HG03575 (cell line): Measurements from ENCODE around the gene POLQ.
"Not testable (repeated sequence)": the region's sequence is repeated elsewhere in the genome, so short reads cannot be mapped to it uniquely, and the experiment has no call there.

Experiments used
- ATAC-seq: cut with Tn5 transposase; IDR thresholded peaks from one replicate; pipeline ENCODE4 v1.9.1; 2021; ENCODE audit not compliant: unreplicated experiment, insufficient number of reproducible peaks, low FRiP score; ENCODE audit errors: extremely low read depth

The POLQ gene

GRCh38 chr3:121545574-121546455, at the start of gene POLQ:
TSS of gene POLQ (minus strand) at chr3:121545988. CDS start at chr3:121545877, 111 bp downstream.
- ATAC-seq: peak; percentile 42

DNA sequence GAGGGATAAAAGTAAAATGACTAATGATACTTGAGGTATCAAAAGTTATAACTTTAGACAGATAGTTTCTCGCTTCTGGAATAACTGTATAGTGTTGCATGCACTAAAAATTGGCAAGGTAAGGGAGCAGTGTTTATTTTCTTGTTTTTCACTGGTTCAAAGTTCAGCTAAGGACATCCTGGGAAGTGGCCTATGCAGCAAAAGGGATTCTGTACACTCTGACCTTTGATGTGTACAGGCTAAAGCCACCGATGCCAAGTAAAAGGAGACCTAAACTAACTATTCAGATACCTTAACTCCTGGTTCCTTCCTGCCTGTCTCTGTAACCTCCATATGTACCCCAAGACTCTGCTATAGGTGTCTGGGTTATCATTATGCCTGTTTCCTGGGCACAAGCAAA, 49.1 kb upstream of the POLQ start:
- ATAC-seq: no peak

- not testable (repeated sequence) for ATAC-seq
Observed at GRCh38 chr3:121593806-121594205, 48.0 kb upstream of the POLQ start.

DNA sequence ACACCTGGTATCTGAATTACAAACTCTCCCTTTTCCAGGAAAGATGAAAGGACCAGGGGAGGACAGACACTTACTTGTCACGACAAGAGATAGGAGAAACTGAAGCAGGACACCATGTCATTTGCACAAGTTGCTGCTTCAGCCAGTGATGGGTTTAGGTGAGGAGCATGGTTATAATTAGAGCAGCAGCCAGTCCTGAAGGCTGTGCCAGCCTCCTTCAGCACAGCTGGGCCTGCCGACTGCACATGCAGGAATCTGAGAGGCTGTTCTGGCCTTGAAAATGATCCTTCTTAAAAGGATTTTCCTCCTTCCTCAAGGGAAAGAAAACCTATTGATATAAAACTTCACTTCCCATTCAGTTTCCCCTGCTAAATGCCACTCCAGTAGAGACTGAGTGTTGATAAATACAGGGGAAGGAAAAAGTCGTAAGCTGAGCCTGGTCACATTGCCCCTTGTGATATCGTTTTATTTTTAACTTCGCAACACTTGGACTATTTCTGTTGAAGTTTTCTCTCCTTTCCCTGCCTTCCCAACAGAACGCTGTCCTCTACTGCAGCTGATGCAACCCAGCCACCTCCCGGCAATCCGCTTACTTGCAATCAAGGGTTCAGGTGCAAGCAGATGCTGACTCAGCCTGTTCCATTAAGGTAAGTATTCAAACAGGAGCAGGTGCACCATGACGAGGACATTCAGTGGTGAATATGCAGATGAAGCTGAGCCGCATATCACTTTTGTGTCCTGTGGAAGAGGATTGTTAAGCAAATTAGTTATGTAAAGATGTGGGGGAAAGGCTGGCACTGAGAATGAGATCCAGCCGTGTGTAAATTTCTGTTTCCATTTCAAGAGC, 47.3 kb upstream of the POLQ start, which contains the start of gene FBXO40:
Gene FBXO40, plus strand, starts transcription at position 524 of the 847 bp plus-strand sequence. CDS start 27,197 bp downstream, outside the sequence.
- ATAC-seq: no peak

DNA sequence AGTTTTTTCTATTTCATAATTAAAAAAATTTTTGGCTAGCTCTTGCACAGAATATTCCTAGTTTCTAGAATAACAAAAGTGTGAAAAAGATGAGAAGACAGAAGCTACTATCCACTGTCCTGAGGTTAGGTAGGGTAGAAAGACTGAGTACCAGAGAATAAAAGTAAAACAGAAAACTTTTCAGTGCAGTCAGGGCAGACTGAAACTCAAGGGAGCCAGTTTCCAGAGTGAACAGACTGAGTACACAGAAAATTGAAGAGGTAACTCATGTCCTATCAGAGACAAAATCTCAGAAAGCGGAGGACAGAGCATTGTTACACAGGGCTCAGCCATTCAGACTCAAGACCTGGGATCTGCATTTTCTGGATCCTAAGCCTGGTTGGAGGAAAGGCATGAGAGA, 38.6 kb upstream of the POLQ start:
- ATAC-seq: no peak

DNA sequence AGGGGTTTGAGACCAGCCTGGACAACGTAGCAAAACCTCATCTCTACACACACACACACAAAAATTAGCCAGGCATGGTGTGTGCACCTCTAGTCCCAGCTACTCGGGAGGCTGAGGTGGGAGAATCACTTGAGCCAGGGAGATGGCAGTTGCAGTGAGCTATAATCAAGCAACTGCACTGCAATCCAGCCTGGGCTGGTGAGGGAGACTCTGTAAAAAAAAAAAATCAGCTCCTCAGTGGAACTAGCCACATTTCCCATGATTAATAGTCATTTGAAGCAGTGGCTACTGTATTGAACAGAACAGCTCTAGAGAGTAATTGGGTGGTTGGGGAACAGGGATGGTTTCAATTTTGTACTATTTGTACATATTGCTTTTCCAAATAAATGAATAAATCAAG, 35.9 kb upstream of the POLQ start:
- no peak for ATAC-seq

GRCh38 chr3:121574449-121574848, 28.7 kb upstream of the POLQ start:
- ATAC-seq: no peak

- ATAC-seq: no peak
Observed at GRCh38 chr3:121567649-121568048, 21.9 kb upstream of the POLQ start, which contains the start of gene ARGFX. TSS of gene ARGFX (plus strand) at chr3:121567949. CDS start at chr3:121570714, 2,765 bp downstream.

DNA sequence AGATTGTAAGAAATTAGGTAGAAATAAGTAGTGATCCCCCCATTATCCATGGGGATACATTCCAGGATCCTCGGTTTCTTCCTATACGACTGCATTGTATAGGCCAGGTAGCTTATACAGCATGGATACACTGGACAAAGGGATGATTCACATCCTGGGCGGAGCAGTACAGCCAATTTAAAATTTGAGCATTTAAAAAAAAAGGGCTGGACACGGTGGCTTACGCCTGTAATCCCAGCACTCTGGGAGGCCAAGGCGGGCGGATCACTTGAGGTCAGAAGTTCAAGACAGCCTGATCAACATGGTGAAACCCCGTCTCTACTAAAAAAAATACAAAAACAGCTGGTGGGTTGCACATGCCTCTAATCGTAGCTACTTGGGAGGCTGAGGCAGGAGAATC, 21.0 kb upstream of the POLQ start:
- no peak for ATAC-seq

- no peak for ATAC-seq
Observed at GRCh38 chr3:121562148-121562547, 16.4 kb upstream of the POLQ start.

DNA sequence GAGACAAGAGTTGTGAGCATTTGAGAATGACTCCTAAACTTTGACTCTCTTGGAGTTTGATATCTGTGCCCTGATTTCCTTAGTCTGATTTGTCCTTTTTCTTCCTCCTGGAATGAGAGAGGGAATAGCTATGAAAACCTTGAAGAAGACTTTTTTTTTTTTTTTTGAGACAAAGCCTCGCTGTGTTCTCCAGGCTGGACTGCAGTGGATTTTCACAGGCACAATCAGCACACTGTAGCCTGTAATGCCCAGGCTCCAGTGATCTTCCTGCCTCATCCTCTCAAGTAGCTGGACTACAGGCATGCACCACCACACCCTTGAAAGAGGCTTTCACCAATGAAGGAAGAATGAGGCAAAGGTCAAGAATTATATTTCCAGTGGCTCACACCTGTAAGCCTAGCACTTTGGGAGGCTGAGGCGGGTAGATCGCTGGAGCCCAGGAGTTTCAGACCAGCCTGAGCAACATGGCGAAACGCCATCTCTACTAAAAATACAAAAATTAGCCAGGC, 11.7 kb upstream of the POLQ start:
- ATAC-seq: no peak

DNA sequence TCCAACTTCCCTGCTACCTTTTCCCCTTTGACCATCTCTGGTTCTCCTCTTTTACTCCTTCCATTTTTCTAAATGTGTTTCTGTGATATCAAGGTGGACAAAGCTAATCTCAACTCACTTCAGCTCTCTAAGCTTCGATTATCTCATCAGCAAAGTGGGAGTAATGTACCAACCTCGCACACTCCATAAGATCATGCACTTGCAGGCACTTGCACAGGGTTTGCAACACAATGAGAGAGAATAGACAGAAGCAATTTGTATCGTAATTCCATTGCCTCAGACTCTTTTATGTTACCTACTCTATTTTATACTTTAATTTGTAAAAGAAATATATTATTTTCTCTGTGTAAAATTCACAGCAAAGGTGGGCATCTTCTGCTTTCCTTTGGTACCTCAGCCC, 7.0 kb upstream of the POLQ start:
- no peak for ATAC-seq

- no peak for ATAC-seq
Observed at GRCh38 chr3:121552379-121552778, 6.6 kb upstream of the POLQ start.

- ATAC-seq: no peak
Observed at GRCh38 chr3:121545049-121545573, 677 bp downstream of the POLQ start.

GRCh38 chr3:121542924-121543323, 2.9 kb downstream of the POLQ start:
- ATAC-seq: no peak

DNA sequence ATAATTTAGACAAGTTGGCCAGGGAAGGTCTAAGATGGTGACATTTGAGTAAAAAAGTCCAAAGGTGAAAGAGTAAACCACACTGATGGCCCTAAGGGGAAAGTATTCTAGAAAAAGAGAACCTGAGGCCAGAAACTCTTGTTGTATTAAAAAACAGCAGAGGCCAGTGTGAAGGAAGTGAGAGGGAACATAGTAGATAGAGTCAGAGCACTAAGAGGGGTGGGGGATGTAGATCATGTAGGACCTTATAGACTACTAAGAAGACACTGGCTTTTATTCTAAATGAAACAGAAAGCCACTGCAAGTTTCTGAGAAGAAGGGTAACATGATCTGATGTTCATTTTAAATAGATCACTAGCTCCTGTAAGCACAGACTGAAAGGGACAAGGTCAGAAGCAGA, 14.5 kb downstream of the POLQ start:
- no peak for ATAC-seq

GRCh38 chr3:121529308-121529707, 16.5 kb downstream of the POLQ start:
- ATAC-seq: no peak

- no peak for ATAC-seq
Observed at GRCh38 chr3:121520510-121520909, 25.3 kb downstream of the POLQ start.

DNA sequence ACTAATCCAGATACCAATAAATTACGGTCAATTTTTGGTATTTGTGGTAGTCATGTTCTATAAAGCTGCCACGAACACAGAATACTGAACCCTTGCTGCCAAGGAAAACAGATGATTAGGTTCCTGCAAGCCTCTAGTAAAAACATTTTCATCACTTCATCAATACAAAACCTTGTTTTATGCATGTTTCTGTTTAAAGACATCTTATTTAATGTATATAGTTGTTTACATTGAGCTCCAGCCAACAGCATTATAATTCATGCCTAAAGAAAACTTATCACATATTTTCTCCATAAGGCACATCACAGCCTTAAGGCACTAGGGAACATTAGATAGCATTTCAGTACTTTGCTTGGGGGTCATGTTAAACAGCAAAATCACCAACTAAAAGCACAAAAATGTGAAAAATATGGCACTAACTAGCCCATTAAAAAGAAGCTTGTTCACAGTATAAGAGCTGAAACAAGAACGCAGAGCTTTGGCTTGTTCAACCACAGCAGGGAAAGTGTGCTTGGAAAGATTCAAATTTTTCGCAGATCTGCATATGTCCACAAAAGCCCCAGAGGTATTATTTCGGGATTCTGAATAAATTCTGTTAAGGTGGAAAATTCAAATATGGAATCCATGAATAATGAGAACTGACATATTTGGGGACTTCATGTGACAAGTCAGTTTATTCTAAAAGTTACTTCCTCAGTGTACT, 27.7 kb downstream of the POLQ start:
- ATAC-seq: no peak
